HFFc6 (cell line): ENCODE measurements around the gene TANK. TPM values are rescaled to one million over a fixed set of nuclear protein-coding genes. Genes with fewer than 3 reads are reported as not detected.

Experiments used
- DNase-seq: peaks from one replicate; pipeline ENCODE4 v3.0.0-alpha.2; 2018
- H3K27ac Mint-ChIP-seq: 2 replicates; pipeline ENCODE4 v1.8.0; 2020; ENCODE audit warnings: mild to moderate bottlenecking, mixed read lengths
- H3K27me3 Mint-ChIP-seq: 2 replicates; pipeline ENCODE4 v1.8.0; 2021; ENCODE audit warnings: mild to moderate bottlenecking, moderate library complexity, mixed read lengths; ENCODE audit not compliant: insufficient read depth
- H3K36me3 Mint-ChIP-seq: 2 replicates; pipeline ENCODE4 v1.8.0; 2021; ENCODE audit warnings: low read depth, mixed read lengths
- H3K4me1 Mint-ChIP-seq: 2 replicates; pipeline ENCODE4 v1.8.0; 2020; ENCODE audit warnings: low read depth, mixed read lengths
- H3K4me3 Mint-ChIP-seq: 2 replicates; pipeline ENCODE4 v1.8.0; 2020; ENCODE audit warnings: mild to moderate bottlenecking, moderate library complexity, mixed read lengths
- H3K9me3 Mint-ChIP-seq: 2 replicates; pipeline ENCODE4 v1.8.0; 2020; ENCODE audit warnings: mild to moderate bottlenecking, mixed read lengths
- CTCF ChIP-seq: fragments of 200-600 bp; sonication (generic); IDR thresholded peaks from 2 replicates; pipeline ENCODE4 v1.5.0; 2021; ENCODE audit warnings: antibody characterized with exemption, mild to moderate bottlenecking
- total RNA-seq, 6 experiments: library from RNA; stranded (reverse); fragmentation: NEBNext Ultra II Directional; extraction: Animal tissue kit (Norgen Biotek cat#: 25700); gene quantifications; 2 replicates in 1 of 6; 3 replicates in 5 of 6; pipeline ENCODE4 v1.2.3, GENCODE V29; 2021

The TANK gene
- total RNA-seq, 6 experiments from 2014 or later = 28.9 to 38.9 (median 36.5) TPM

- no peaks in the 10 kb centered on the region for H3K9me3 Mint-ChIP-seq
- H3K4me1 Mint-ChIP-seq = peaks cover 17% of the 10 kb centered on the region
- H3K4me3 Mint-ChIP-seq = no peak overlapping the region
- TF ChIP-seq CTCF = no peak
- H3K36me3 Mint-ChIP-seq = peaks cover 9% of the 10 kb centered on the region
- H3K27me3 Mint-ChIP-seq = no peaks in the 10 kb centered on the region; the same call in 1 of the 2 replicates
- no peak overlapping the region for H3K27ac Mint-ChIP-seq
- DNase-seq = no peak
These were observed 73.7 kb downstream of the TANK start for GRCh38 chr2:161233858-161234431.

GRCh38 chr2:161234627-161235026, 74.4 kb downstream of the TANK start:
- no peak for TF ChIP-seq CTCF
- no peak overlapping the region for H3K4me3 Mint-ChIP-seq
- peaks cover 6% of the 10 kb centered on the region; the same call in 1 of the 2 replicates for H3K36me3 Mint-ChIP-seq
- H3K4me1 Mint-ChIP-seq = peaks cover 14% of the 10 kb centered on the region
- no peak overlapping the region for H3K27ac Mint-ChIP-seq
- H3K9me3 Mint-ChIP-seq = no peaks in the 10 kb centered on the region
- H3K27me3 Mint-ChIP-seq = no peaks in the 10 kb centered on the region; the same call in 1 of the 2 replicates
- no peak for DNase-seq

GRCh38 chr2:161237392-161238264, 77.4 kb downstream of the TANK start:
- no peaks in the 10 kb centered on the region for H3K36me3 Mint-ChIP-seq
- TF ChIP-seq CTCF = no peak
- peaks cover 14% of the 10 kb centered on the region for H3K4me1 Mint-ChIP-seq
- H3K4me3 Mint-ChIP-seq = peak overlapping the region; percentile 95
- H3K27me3 Mint-ChIP-seq = no peaks in the 10 kb centered on the region; the same call in 1 of the 2 replicates
- DNase-seq = peak; percentile 9
- peak overlapping the region; percentile 50; the same call in 1 of the 2 replicates for H3K27ac Mint-ChIP-seq
- no peaks in the 10 kb centered on the region for H3K9me3 Mint-ChIP-seq

- no peaks in the 10 kb centered on the region for H3K36me3 Mint-ChIP-seq
- H3K27me3 Mint-ChIP-seq = no peaks in the 10 kb centered on the region; the same call in 1 of the 2 replicates
- no peak for DNase-seq
- peak overlapping the region; percentile 95 for H3K4me3 Mint-ChIP-seq
- no peaks in the 10 kb centered on the region for H3K9me3 Mint-ChIP-seq
- peaks cover 14% of the 10 kb centered on the region for H3K4me1 Mint-ChIP-seq
- TF ChIP-seq CTCF = no peak
- peak overlapping the region; percentile 50; the same call in 1 of the 2 replicates for H3K27ac Mint-ChIP-seq
These were observed 78.0 kb downstream of the TANK start for GRCh38 chr2:161238265-161238559.

GRCh38 chr2:161238560-161239325, 78.5 kb downstream of the TANK start:
- H3K27me3 Mint-ChIP-seq = no peaks in the 10 kb centered on the region; the same call in 1 of the 2 replicates
- peak overlapping the region; percentile 50; the same call in 1 of the 2 replicates for H3K27ac Mint-ChIP-seq
- no peak for TF ChIP-seq CTCF
- H3K4me1 Mint-ChIP-seq = peaks cover 14% of the 10 kb centered on the region
- no peaks in the 10 kb centered on the region for H3K9me3 Mint-ChIP-seq
- H3K36me3 Mint-ChIP-seq = no peaks in the 10 kb centered on the region
- H3K4me3 Mint-ChIP-seq = peak overlapping the region; percentile 95
- no peak for DNase-seq
